Suppressor macrophage treated with lipopolysaccharide for 4 hours (primary cell): ENCODE data around the gene PEF1.

ENCODE experiments used
- DNase-seq: peaks from one replicate; pipeline ENCODE4 v3.0.0-alpha.2; 2020

Gene PEF1

DNA sequence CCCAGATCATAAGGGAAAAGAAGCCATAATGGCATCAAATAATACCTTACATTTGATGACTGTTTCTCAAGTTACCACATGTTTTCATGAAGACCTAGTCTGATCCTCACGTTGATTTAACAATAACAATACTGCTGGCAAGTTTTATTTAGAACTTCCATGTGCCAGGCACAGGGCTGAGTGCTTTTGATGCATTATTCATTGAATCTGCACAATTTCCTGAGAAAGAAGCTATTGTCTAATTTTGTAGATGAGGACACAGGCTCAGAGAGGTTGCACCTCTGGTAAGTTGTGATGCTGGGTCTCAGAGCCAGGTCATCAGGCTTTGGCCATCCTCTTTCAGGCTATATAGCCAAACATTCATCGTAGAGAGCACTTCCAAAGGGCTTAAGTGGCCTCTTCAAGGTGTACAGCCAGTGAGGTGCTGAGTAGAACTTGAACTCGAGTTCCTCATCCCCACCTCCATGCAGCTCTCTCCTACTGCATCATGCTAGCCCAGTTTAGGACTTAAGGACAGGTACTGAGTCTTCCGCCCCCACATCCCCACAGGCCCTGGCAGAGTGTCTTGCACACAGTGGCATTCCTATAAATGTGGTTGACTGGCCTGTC, 8.3 kb upstream of the PEF1 start:
- no peak for DNase-seq

DNA sequence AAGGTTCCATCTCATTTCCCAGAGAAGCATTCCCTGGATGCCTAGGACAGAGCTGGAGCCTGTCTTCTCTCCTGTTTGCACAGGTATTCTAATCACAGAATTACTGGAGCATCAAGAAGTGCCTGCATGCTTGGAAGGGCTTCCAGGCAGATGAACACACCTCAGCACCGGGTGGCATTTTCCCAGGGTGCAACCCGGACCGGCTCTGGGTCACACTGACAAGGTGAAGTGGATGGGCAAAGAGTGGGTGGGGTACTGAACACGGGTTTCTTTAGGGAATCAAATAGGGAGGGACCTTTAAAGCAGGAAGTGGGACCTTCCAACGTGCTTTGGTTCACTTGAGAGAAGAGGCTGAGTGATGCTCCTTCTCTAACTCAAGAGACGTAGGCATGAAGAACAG, 7.1 kb upstream of the PEF1 start:
- DNase-seq: no peak

DNA sequence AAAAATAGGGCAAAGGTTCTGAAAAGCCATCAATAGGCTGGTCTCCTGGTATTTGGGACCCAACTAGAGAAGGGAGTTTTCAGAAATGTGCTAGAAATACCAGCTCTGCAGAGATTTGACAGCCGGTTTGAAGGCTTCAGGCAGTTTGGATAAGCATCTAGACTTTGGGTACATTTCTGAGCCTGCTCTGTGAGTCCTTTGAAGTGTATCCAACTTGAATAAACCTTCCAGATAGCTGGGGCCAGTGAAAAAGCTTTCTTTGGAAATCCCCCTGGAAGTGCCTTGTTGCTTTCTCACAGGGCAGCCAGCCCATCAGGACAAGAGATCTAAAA, 6.4 kb upstream of the PEF1 start:
- no peak for DNase-seq

- DNase-seq: no peak
These were observed 5.7 kb upstream of the PEF1 start for GRCh38 chr1:31650161-31651088.

GRCh38 chr1:31648641-31649357, 4.1 kb upstream of the PEF1 start:
- DNase-seq: no peak

GRCh38 chr1:31648190-31648589, 3.5 kb upstream of the PEF1 start:
- no peak for DNase-seq

DNA sequence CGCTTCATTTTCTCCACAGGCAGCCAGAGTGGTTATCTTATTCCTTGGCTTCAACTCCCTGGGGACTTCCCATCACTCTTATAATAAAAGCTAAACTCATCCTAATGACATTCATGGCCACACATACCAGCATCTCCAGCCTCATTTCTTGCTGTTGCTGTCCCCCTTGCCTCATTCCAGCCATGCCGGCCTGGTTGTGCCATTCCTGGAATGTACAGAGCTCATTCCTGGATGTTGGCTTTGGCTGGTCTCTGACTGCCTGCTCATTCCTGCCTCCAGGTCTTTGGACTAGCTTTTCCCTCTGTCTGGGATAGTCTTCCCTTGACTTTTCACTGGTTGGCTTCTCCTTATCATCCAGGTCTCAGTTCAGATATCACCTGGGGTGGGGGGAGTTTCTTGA, 2.4 kb upstream of the PEF1 start:
- DNase-seq: no peak

DNA sequence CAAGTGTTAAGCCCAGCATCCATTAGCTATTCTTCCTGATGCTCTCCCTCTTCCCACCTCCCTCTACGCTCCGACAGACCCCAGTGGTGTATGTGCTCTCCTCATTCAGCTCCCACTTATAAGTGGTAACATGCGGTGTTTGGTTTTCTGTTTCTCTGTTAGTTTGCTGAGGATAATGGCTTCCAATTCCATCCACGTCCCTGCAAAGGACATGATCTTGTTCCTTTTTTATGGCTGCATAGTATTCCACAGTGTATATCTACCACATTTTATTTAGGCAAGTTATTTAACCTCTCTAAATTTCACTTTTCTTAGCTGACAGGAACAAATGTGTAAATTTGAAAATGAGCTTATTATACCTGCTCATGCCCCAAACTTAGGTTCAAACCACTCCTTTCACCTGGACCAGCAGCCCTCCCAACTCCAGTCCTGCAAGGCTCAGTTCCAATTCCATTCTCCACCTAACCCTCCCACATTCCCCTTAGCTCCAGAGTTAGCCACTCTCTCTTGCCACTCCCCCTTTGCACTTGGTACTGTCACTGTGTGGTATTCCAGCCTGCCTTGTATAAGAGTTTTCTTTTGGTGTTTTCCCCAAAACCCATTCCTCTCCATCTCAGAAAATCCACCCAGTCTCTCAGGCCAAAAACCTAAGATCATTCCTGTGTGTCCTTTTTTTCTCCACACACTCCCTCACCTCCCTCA, 1.7 kb upstream of the PEF1 start:
- DNase-seq: no peak

- no peak for DNase-seq
These were observed 545 bp upstream of the PEF1 start for GRCh38 chr1:31645274-31645568.

DNA sequence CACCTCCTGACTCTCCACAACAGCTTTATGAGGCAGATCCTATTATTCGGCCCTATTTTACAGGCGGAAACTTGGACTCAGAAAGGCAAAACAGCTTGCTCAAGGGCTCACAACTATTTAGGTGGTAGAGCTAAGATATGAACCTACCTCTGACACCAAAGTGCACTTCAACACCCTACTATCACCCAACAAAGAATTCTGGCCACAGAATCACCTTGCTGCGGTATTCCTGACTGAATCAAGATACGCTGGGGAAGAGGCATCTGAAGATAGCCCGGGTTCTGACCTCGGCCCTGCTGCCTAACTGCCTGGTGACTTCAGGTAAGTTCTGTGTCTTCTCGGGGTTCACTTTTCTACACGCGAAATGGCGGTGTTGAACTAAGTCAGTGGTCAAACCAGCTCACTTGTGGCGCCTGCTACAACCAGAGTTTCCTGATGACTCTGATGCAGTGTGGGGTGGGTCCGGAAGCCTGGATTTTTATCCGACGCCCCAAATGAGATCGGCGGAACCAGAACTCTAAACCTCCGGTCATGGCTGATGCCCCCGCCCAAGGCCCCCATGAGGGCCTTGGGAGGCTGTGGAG, 608 bp downstream of the PEF1 start:
- no peak for DNase-seq

DNA sequence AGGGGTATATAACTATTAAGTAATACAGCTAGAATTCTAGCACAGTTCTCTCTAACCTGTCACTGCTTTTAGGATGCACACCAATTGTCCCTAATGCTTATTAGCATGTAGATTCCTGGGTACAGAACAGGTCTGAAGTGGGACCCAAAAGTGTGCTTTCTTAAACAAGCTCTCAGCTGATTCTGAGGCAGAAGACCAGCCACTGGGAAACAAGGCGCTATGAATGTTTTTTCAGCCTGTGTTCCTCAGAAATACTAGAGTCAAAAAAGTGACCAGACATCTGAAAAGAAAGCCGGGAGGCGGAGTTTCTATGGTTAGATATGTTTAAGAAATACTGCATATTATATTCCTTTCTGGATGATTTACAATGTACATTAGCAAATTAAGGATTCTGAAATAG, 1.8 kb downstream of the PEF1 start:
- no peak for DNase-seq

DNA sequence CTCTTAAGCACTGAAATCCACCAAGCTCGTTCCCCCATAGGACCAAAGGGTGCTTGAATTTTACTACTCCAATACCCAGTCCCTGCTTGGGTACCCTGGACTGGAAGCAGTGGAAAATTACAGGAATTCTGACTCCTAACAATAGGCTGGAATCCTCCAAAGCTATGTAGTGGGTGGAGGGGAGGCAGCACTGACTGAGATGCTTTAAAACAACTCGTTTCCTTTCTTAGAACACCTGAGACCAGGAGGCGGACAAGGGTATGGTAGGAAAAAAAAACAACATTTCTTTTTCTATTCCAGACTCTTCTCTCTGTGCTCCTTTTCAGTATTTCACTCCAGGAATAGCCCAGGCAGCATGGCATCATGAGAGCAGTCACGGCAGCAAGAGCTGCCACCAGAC, 2.3 kb downstream of the PEF1 start:
- no peak for DNase-seq

DNA sequence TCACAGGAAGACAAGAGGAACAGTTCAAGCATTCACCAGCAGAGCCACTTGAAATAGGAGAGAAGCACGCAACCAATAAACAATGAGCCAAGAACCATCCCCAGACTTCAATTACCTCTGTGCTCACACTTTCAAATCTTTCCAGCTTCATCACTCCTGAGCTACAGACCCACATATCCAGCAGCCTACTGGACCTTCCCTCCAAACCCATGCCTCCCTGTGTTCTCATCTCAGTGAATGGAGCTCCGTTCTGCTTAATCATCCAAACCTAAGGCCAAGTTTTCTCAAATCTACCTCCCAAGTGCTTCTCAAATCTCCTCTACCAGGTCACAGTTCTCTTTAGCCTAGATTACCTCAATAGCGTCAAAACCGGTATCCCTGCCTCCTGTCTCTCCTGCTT, 3.7 kb downstream of the PEF1 start:
- no peak for DNase-seq

GRCh38 chr1:31640179-31640578, 4.5 kb downstream of the PEF1 start:
- no peak for DNase-seq

DNA sequence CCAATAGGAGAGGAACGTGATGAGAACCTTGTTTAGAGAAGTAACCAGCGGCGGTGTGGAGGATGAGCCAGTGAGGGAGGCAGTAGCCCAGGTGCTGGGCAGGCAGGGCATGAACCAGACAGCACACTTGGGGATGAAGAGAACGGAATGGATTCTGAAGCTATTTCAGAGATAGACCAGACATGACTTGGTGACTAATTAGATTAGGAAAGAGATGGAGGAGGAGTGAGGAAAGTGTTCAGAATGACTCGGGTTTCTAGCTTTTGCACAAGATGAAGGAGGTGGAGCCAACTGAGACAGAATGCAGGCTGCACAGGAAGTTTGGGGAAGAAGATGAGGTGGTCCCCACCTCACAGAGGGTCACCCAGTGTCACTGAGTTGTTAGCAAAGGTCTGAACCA, 5.1 kb downstream of the PEF1 start:
- DNase-seq: peak; percentile 79

- no peak for DNase-seq
These were observed 6.6 kb downstream of the PEF1 start for GRCh38 chr1:31637915-31638673.

GRCh38 chr1:31633117-31633516, 11.6 kb downstream of the PEF1 start:
- peak; percentile 58 for DNase-seq

- DNase-seq: no peak
These were observed 12.0 kb downstream of the PEF1 start for GRCh38 chr1:31632649-31633048.

DNA sequence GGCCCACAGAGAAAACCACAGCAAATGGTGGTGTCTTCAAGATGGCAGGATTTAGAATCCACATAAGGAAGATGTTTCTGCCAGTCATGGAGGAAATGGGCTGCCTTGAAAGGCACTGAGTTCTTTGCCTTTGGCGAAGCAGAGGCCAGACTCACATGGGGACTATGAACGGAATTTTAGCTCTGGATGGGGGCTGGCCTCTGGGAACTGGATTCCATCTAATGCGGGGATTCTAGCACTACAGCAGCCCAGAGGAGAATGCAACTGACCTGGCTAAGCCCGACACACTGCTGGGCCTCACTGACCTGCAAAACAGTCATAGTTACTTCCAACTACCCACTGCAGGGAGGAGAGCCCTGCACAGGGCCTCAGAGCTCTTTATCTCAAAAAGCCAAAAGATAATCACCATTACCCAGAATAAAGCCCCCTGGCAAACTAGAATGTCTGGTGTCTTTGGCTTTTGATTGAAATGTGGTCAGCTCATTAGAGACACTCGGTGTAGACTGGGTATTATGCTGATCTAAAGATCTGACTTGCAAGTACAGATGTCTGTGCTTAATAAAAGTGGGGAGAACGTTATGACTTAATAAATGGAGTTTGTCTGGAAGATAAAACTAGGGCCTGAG, 15.6 kb downstream of the PEF1 start:
- no peak for DNase-seq

DNA sequence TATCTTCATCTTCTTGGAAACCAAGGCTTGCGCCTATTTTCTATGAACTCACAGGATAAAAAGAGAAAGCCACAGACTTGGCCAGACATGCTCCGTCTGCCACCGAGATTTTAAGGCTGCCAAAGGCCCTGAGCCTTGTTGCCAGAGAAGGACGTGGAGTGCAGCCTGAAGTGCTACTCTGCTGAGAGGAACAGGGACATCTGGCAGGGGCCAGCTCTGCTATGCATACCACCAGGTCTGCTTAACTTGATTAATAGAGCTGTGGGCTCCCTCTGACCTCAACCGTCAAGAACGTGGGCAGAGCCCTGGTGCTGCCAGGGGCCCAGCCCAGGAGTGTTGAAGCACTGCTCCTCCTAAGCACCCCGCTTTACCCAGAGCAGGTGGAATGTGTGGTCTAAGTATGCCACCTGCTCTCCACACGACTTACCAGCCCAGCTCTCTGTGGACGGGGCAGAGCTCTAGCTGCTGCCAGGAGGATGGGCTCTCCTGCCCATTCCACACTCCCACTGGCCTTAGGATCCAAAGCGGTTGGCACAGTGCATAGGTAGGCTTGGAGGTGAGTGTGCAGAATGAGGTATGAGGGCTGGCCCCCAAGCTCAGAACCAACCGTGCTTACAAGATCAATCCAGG, 16.6 kb downstream of the PEF1 start:
- DNase-seq: no peak

DNA sequence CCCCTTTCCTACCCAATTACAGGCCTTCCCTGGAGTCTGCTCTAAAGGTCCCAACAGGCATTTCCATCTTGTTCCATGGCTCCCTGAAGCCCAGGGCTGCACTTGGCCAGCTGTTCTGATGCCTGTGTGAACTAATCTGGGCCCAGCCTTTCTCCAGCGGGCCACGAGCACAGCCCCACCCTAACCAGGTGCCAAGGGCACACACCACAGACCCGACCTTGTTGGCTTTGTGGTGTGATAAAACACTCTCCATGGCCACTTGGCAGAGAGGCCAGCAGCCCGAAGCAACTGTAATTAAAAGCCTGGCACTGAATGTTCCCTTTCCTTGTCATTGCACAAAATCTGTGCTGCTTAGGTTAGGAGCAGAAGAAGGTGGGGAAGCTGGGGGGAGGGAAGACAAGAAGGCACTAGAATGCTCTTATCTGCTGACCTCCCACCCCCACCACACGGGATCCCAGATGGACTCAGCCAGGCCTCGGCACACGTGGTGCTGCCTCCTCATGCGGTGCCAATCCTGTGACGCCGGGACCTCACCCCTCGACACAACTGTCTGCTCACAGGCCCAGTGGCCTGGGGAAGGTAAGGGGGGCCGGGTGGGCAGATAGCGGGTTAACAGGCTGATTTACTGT, 17.3 kb downstream of the PEF1 start:
- DNase-seq: no peak
